GM21723 (cell line): Measurements from ENCODE around the gene FAM228A.
"Not testable (repeated sequence)": the region's sequence is repeated elsewhere in the genome, so short reads cannot be mapped to it uniquely, and the experiment has no call there.

Experiments
- ATAC-seq: cut with Tn5 transposase; IDR thresholded peaks from one replicate; pipeline ENCODE4 v1.9.1; 2021; ENCODE audit warnings: mild to moderate bottlenecking, moderate library complexity; ENCODE audit not compliant: unreplicated experiment

The FAM228A gene

DNA sequence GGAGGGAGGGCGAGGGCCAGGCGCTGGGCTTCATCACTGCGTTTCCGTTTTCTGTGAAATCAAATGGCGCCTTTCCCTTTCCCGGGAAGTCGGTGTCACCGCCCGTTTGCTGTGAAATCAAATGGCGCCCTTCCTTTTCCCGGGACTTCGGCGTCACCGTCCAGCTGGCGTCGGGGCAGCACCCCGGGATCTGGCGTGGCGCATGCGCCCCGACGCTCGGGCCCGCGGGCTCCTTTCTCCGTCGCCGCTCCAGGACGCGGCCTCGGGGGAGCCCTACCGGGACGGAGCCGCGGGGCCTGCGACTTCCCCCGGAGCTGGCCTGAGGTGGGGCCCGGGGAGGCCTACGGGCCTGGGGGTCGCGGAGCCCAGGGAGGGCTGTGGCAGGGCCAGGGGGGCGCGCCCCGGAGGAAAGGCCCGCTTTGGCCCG lies at the start of gene FAM228A:
Gene FAM228A, plus strand, starts transcription at position 203 of the 427 bp plus-strand sequence. CDS start 428 bp downstream, outside the sequence.
- no peak for ATAC-seq

DNA sequence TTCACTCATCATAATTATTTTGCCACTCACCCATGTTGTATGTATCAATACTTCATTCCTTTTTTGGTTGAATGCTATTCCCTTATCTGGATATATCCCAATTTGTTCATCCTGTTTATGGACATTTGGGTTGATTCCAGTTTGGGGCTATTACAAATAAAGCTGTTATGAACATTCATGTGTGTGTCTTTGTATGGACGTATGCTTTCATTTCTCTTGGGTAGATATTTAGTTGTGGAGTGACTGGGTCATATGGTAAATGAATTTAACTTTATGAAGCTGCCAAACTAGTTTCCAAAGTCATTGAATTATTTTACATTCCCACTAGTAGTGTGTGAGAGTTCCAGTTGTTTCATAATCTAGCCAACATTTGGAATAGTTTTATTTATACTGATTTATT lies 48.9 kb upstream of the FAM228A start:
- no peak for ATAC-seq

DNA sequence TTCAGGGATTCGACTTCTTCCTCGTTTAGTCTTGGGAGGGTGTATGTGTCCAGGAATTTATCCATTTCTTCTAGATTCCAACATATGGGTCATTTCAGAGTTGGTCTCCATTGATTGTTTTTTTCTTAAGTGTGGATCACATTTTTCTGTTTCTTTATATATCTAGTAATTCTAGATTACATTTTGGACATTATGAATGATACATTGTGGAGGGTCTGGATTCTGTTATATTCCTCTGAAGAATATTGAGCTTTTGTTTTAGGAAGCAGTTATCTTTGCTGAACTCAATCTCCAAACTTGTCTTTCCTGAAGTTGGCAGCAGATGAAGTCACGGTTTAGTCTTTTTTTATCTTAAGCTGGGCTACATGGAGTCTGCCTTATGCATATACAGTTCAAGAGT lies 42.3 kb upstream of the FAM228A start:
- ATAC-seq: no peak

DNA sequence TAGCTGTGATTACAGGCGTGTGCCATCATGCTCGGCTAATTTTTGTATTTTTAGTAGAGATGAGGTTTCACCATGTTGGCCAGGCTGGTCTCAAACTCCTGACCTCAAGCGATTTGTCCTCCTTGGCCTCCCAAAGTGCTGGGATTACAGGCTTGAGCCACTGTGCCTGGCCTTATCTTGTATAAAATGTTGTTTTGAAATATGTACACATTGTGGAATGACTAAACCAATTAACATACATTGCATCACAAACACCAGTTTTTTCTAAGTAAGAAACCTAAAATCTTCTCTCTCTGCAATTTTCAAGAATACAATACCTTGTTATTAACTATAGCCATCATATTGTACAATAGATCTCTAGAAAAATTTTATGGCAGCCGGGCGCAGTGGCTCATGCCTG lies 34.5 kb upstream of the FAM228A start:
- not testable (repeated sequence) for ATAC-seq

DNA sequence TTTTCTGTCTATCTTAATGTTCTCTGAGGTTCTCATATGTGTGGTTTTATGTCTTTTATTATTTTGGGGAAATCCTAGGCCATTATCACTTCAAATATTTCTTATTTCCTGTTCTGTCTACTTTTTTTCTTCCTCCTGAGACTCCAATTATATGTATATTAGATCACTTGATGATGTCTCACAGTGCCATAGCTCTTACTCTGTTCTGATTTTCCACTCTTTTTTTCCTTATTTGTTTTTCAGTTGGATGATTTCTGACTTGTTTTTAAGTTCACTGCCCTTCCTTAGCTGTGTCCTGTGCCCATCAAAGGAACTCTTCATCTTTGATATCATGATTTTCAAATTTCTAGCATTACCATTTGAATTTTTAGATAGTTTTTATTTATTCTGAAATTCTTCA lies 27.5 kb upstream of the FAM228A start:
- no peak for ATAC-seq

DNA sequence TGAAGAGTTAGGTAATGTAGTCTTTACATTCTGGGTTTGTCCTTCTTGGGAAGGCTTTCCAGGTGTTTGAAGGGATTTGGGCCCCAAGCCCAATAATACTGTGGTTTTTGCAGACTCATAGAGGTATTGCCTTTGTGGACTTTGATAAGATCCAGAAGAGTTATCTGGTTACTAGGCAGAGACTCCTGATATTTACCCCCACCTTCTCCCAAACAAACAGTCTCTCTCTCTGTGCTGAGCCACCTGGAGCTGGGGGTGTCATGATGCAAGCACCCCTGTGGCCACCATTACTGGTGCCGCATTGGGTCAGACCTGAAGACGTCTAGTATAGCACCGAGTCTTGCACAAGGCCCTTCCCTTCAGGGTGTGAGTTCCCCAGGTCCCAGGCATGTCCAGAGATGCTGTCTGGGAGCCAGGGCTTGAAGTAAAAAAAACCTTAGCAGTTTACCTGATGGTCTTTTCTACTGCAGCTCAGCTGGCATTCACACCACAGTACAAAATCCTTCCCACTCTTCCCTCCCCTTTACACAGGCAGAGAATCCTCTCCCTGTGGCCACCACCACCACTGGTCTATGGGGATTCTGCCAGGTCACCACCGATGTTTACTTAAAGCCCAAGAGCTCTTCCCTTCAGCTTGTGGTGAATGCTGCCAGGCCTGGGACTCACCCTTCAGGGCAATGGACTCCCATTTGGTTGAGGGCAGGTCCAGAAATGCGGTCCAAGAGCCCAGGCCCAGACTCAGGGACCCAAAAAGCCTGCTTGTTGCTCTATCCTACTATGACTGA lies 22.2 kb upstream of the FAM228A start:
- no peak for ATAC-seq

DNA sequence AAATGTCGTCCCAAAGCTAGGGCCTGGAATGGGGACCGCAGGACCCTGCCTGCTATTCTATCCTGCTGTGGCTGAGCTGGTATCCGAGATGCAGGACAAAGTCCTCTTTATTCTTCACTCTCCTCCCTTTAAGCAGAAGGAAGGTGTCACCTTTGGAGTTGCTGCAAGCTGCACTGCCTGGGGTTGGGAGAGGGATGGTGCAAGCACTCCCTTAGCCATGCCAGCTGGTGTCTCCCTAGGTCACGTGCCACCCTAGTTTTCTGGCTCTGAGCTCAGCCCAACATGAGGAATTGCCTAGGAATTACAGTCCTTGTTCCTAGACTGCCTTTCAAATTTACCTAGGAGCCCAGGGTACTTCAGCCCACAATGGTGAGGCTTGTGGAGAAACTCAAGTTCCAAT lies 21.4 kb upstream of the FAM228A start:
- ATAC-seq: no peak

DNA sequence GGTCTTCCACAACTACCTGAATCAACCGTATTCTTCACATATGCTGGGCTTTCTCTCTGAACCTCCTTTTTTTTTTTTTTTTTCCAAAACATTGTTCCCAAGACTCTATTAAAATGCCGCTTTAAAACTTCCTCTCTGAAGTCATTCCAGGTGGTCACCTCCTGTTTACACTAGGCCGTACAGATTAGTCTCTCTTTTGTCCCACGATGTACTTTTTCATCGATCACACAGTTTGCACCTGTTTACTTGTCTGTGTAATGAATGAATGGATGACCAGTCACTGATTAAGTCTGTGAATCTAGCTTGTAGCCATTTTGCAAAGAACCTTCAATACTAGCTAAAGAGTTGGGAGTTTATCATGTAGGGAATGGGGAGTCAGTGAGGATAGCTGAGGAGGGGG lies 16.7 kb upstream of the FAM228A start:
- ATAC-seq: no peak

DNA sequence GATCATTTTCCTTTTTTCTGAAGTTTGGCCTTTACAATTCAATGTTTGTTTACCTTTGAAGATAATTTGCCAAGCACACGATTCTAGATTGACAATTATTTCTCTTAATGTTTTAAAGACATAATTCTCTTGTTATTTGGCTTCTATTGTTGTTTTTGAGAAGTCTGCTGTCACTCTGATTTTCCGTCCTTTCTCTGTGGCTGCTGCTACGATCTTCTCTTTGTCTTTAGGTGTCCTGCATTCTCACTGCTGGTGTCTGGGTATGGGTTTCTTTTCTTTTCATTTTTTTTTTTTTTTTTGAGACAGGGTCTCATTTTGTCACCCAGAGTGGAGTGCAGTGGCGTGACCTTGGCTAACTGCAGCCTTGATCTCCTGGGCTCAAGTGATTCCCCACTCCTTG lies 15.1 kb upstream of the FAM228A start:
- no peak for ATAC-seq

DNA sequence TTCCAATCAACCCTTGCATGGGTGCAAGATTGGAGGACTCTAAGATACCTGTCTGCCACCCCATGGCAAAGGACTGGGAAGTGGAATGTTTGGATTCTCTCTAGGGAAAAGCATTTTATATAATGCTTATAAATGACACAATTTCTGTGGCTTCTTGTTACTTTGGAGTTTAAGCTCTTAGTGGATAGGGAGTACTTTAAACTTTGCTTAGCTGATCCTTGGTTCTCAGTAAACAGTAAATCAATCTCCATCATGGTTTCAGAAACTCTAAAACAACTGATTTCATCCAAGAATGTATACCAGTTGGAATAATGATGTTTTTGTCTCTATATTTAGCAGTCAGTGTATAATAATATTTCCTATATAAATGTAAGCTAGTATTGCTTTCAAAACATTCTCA lies 14.1 kb upstream of the FAM228A start:
- ATAC-seq: no peak

DNA sequence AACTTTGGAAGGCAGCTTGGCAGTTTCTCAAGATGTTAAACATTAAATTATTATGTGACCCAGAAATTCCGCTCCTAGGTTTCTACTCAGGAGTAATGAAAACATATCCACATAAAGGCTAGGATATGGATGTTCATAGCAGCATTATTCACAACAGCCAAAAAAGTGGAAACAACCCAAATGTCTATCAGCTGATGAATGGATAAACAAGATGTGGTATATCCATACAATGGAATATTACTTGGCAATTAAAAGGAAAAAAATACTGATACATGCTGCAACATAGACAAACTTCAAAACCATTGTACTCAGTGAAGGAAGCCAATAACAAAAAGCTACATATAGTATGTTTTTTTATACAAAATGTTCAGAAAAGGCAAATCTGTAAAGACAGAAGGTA lies 12.4 kb upstream of the FAM228A start:
- no peak for ATAC-seq

DNA sequence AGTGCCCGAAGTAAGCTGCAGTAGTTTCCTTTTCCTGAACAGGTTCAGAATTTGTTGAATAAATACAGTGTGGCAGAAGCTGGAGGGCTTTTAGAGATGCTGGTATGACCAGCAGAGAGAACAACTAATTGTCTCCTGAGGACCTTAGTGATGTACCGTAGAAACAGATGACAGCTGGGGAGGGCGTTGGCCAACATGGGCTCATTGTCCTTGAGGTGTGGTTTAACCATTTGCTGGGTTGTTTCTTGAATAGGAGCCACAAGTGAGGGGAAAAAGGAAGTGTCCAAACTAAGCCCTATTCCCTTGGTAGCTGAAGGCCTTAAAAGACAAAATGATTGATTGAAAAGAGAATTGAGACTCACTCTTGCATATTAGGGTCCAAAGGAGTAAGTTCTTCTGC lies 11.7 kb upstream of the FAM228A start:
- no peak for ATAC-seq

DNA sequence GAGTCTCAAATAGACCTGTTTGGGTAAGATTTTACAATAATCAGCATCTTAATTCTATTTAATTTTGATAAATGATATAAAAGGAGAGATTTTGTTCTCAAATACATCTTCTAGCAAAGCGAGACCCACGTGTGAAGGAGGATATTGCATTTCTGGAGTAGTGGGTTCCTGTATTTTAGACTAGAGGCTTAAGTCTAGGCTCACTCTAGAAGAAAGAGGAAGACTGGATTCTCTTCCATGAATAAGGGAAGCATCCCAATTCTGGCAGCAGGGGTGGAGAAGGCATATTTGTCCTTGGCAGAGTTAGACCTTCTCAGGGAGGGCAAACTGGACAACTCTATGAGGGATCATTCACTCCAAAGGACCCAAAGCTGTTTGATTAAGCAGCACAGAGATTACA lies 11.3 kb upstream of the FAM228A start:
- no peak for ATAC-seq

DNA sequence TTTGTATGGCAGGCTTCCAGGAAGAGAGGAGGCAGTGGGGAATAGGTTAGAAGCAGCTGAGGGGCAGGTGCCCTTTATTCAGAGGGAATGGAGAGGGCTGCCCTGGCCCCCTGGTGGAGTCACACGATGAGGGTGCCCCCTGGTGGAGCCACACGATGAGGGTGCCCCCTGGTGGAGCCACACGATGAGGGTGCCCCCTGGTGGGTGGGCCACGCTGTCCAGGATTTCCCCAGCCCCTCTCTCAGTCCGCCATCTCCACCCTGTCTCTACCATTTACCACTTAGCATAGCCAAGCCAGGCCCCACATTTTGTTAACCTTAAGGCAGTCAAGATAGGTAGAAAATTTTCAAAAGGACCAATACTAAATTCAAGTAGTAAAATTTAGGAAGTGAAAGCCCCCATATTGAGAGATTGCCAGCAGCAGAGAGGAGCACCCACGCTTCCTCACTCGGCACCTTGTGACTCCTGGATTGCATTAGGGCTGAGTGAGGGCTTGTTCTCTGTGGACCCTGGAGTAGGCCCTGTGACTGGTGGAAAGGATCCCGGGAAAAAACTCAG lies 10.4 kb upstream of the FAM228A start:
- peak; percentile 79 for ATAC-seq

DNA sequence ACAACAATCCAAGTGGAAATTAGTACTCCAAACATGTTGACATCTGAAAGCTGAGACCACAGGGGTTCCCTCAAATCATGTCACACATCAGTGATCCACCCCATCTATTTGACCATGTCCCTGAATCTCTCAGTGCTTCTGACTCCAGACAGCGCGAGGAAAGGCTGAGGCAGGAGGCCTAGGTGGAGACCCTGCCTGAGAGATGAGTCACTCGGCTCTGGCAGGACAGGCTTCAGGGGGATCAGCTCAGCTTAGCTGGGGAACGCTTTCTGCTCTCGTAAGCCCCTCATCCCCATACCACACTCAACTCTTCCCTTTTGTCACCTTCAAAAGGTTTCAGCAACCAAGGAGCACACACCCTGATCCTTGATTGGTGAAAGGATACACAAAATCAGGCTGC lies 5.8 kb upstream of the FAM228A start:
- no peak for ATAC-seq

DNA sequence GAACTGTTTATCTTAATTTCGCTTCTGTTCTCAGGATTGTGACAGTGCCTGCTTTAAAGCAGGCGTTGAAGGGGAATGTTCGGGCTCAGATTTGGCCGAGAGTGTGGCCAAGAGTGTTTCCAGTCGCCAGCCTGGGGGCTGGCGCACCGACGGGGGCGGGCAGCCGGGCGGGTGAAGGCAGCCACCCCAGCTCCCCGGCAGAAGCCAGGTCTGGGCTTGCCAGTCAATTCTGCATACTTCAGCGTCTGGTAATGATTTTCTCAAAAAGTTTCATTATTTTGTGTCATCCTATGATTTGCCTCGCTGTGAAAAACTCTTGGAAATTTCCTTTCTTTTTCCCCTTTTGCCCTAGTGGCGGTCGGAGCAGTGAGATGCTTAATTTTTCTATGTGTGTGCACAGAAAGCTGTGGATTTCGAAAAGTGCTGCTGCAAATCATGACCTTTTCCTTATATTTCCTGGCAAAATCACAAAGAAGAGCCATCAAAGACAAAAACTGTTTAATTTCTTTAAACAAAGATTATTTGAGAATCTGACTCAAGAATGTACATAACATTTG lies 856 bp downstream of the FAM228A start:
- ATAC-seq: no peak

DNA sequence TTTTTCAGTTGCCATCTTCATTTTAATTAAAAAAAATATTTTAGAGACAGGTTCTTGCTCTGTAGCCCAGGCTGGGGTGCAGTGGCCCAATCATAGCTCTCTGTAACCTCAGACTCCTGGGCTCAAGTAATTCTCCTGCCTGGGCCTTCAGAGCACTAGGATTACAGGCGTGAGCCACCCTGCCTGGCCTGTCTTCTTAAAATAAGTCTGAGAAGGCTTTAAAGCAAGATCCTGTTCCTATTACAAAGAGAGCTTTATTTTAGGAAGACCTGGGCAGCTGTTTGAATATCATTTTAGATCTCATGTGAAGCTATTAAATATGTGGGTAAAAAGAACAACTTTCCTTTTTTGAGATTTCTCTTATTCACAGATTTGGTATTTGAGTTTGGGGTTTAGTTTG lies 1.5 kb downstream of the FAM228A start:
- ATAC-seq: no peak

DNA sequence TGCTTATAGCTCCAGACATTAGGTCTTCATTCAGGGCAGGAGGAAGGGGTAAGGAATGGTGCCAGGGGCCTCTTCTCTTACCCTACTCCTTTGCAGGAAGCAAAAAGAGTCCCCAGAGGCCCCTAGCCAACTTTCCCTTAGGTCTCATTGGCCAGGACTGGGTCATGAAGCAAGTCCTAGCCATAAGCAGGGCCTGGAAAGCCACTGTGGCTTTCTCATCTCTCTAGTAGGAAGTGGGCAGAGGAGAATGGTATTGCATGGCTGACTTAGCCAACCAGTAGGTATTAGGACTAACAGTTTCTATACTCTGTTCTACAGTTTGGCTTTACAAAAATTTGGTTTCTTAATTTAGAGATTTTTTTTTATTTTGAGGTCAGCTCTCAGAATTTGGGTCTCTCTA lies 4.8 kb downstream of the FAM228A start:
- ATAC-seq: no peak

DNA sequence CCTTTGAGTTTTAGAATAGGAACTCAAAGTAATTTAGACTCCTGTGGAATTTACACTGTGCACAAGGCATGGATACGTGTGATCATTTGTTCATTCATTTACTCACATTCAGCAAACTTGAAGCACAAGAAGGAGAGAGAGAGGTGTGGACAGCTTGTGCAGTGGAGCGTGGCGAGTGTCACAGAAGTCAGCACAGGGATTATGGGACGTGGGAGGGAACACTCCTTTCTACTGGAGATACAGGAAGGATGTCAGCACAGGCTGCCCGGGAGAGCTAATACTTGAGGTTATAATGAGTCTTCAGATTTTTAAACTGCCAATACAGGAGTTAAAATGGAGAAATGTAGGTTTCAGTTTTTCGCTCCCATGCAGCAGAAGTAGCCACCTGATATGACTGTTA lies 7.0 kb downstream of the FAM228A start:
- no peak for ATAC-seq

DNA sequence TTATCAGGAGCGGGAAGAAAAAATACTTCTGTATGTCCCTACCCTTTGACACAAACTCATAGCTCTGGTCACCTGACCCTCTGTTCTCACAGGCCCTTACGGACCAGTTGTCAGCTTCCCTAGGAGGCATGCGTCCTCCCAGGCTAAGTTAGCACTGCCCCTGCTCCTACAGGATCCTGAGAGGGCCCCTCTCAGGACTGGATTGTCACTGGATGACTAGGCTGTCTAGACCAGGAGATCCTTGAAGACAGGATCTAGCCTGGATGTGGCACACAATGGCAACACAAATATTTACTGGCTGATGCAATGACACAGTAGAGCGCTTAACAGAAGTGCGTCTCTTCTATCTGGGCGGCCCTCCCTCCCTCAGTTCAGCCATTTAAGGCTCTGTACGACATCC lies 7.7 kb downstream of the FAM228A start:
- no peak for ATAC-seq

DNA sequence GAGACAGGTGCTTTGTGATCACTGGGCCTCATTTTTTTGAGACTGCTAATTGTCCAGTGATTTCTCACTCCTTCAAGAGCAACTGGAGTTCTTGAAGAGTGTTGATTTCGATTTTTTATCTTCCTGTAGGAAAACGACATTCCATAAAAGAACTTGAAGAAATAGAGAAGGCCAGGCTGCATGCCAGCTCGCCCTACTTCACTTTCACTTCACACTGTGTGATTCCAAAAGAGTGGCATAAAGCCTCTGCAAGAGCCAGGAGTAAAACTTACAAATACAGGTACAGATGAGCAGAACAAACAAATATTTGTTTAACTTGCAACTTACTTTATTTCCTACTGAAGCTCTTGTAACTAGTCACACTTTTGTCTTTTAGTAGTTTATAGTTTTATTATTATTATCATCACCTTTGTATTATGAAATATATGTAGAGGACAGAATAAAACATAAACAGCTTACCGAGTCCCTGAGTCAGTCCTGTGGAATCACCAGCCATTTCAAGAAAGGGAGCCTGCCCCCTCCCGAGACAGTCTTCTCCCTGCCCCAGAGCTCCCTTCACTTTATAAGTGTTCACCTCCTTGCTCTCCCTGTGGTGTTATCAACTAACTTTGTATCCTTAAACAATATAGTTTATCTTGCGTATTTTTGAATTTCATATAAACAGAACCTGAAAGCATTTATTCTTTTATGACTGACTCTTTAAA lies 8.7 kb downstream of the FAM228A start:
- ATAC-seq: no peak

DNA sequence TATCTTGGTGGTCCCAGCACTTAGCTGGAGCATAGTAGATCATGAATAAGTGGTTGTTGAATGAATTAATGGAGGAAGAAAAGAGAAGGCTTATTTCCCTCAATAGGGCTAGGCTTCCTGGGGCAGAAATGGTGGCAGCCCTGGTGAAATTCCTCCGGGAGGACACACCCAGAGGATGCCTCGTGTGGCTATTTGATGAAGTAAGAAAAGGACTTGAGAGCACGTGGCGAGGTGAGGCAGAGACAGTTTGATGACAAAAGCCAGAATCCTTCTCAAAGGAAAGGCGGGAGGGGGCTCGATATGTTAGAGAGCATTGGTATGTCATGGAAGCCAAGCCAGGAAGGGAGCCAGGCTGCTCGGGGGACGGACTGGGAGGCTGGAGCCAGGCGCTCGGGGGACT lies 14.7 kb downstream of the FAM228A start:
- ATAC-seq: no peak
